Coronary artery (tissue), 2 donors: ENCODE results near the gene PRICKLE1.

Source experiments
- DNase-seq: peaks from one replicate; pipeline ENCODE4 v3.0.0-alpha.2; 2017; ENCODE audit warnings: low spot score
- H3K27ac ChIP-seq, 2 donors: fragments of 200-600 bp; sonication (generic); one replicate each; pipeline ENCODE4 v1.5.1; 2016 to 2019
- H3K4me3 ChIP-seq: fragments of 200-600 bp; sonication (generic); 2 replicates; pipeline ENCODE4 v1.5.1; 2016; ENCODE audit warnings: mild to moderate bottlenecking, moderate library complexity
- TF ChIP-seq, protein P1 (sequence below): fragments of 200-600 bp; sonication (generic); IDR thresholded peaks from one replicate; pipeline ENCODE4 v1.5.1; 2019; ENCODE audit warnings: antibody characterized with exemption

PRICKLE1 gene

GRCh38 chr12:42432517-42433140 lies 156.9 kb downstream of the PRICKLE1 start:
- H3K27ac ChIP-seq = no peak overlapping the region
- DNase-seq = no peak
- TF ChIP-seq, protein P1, sequence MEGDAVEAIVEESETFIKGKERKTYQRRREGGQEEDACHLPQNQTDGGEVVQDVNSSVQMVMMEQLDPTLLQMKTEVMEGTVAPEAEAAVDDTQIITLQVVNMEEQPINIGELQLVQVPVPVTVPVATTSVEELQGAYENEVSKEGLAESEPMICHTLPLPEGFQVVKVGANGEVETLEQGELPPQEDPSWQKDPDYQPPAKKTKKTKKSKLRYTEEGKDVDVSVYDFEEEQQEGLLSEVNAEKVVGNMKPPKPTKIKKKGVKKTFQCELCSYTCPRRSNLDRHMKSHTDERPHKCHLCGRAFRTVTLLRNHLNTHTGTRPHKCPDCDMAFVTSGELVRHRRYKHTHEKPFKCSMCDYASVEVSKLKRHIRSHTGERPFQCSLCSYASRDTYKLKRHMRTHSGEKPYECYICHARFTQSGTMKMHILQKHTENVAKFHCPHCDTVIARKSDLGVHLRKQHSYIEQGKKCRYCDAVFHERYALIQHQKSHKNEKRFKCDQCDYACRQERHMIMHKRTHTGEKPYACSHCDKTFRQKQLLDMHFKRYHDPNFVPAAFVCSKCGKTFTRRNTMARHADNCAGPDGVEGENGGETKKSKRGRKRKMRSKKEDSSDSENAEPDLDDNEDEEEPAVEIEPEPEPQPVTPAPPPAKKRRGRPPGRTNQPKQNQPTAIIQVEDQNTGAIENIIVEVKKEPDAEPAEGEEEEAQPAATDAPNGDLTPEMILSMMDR = no peak
- no peak overlapping the region for H3K4me3 ChIP-seq

- Histone ChIP-seq H3K27ac (no peak overlapping the region), H3K4me3 (no peak overlapping the region)
- TF ChIP-seq, protein P1 = no peak
- no peak for DNase-seq
Observed at GRCh38 chr12:42428850-42429249, 160.7 kb downstream of the PRICKLE1 start.

GRCh38 chr12:42426746-42427145 lies 162.8 kb downstream of the PRICKLE1 start:
- no peak overlapping the region for H3K4me3 ChIP-seq
- no peak for DNase-seq
- TF ChIP-seq, protein P1 = no peak
- no peak overlapping the region for H3K27ac ChIP-seq

DNA sequence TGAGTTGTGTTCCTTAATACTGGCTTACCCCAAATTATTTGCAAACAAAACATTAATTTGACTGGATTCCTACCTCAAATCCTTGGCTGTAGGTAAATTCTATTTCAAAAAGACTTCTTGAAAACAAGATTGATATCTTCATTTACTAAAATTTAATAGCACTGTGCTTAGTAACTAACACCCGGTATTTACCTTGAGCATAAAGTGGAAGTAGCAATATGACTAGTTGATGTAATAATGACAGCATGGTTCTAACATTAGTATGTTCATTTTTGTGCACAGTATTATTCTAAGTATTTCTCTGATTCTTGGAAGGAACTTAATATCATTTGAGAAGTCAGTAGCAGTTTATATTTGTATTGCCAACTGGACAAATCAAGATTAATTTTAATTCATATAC lies 166.8 kb downstream of the PRICKLE1 start:
- DNase-seq = no peak
- Histone ChIP-seq H3K4me3 (peak overlapping the region; percentile 4), H3K27ac (peak overlapping the region; percentile 27 to 62)

DNA sequence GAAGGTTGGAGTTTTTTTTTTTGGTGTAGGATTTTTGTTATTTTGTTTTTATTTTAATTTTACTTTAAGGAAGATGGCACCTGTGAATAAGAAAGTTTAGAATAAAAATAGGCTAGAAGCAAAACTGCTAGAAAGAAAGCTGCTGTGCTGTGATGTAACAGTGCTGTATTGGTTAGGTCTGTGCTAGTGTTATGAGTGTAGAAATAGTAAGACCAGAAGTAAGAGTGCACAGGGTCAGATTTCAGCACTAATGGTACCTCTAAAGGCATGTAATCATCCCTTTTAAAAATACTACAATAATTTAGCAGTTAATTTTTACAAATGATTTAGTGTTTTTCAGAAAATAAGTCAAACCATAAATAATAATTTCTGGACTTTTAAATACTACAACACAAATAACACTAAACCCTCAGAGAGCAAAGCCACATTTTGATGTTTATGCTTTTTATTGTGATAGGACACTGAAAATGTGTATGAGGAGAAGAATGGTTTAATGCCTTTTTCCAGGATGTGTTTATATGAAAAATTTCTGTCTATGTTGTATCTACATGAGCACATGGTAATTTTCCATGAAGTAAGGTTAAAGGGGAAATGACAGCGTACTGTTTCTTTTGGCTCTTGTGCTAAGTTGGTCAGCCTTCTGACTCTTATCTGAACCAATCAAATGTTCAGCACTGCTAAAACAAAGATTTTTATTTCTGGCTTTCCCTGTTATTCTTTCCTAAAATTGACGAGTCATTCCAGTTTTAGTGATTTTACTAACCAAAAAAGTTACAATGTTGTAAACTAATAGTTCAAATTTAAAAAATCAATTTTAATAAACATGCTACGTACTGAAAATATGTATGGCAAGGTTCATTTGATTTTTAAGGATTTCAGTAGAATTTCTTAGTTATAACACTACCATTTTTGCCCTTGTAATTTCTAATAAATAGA lies 167.4 kb downstream of the PRICKLE1 start:
- TF ChIP-seq, protein P1 = no peak
- H3K4me3 ChIP-seq = peak overlapping the region; percentile 4
- H3K27ac ChIP-seq = peak overlapping the region; percentile 40 to 62
- no peak for DNase-seq

More for the DNA sequence above, 166.8 kb downstream of the PRICKLE1 start:
- TF ChIP-seq, protein P1 = no peak

DNA sequence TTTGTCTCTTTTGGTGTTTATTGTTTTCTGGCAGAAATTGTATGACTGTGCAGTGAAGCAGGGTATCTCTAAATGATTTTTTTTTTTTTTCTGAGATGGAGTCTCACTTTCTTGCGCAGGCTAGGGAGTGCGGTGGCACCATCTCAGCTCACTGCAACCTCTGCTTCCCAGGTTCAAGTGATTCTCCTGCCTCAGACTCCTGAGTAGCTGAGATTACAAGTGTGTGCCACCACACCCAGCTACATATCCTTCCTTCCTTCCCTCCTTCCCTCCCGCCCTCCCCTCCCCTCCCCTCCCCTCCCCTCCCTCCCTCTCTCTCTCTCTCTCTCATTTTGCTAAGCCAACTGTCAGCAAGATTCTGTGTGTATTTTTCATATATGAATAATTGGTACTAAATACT lies 169.2 kb downstream of the PRICKLE1 start:
- Histone ChIP-seq H3K4me3 (no peak overlapping the region), H3K27ac (no peak overlapping the region)
- TF ChIP-seq, protein P1 = no peak
- DNase-seq = no peak
